Measurements from ENCODE around the gene USPL1.

USPL1 gene

DNA sequence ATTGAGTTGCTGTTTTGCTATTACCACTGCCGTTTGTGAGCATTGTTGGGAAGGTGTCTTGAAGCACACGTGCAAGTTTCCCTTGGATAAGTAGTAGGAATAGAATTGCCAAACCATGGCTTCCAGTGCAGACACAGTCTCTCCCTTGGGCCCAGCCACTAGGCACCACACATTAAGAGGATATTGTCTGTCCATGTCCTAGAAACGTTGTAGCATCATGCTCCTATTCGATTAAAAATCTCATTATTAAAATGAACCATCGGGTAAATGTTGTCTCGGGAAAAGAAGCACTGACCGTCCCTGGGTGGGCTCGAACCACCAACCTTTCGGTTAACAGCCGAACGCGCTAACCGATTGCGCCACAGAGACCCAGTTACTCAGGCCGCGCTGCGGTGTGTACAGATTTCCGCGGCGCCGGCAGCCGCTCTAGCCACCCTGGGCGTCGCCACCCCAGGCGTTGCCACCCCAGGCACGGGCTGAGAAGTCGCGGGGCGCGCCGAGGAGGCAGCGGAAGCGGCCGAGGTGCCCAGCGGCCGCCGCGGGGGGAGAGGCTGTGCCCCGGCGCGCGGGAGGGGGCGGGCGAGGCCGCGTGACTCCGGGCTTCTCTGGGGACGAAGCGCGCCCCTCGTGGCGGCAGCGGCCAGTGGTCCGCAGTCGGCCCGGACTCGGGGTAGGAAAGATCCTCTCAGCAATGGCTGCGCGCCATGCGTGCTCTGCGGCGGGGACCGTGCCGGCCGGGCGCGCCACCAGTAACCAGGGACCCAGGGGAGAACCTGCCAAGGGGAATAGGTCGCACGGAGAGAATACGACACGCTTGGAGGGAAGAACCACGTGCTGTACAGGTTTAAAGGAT is 56.2 kb downstream of the USPL1 start:
- peak overlapping the region in 6 of 7 experiments; percentile 53 to 75 (median 65) for H3K4me3 ChIP-seq (ENCODE audit: control insufficient read depth in 1 of 7, extremely low read depth in 1 of 7, insufficient read depth in 4 of 7, low read depth in 2 of 7, low read length in 6 of 7)
- no peaks in the 10 kb centered on the region for H3K27me3 ChIP-seq (replicated peaks in 2 of 5; ENCODE audit: control insufficient read depth in 4 of 5, insufficient read depth in 5 of 5, low read length in 4 of 5)
- peaks cover 0 to 10% (median 6%) of the 10 kb centered on the region in 4 experiments for H3K4me1 ChIP-seq (ENCODE audit: control extremely low read depth in 1 of 4, control insufficient read depth in 4 of 4, insufficient read depth in 4 of 4, low read length in 3 of 4)
- ChIA-PET CTCF (interaction anchor here (0.8 to 2.2 kb wide), 2 partner anchors 10 to 49 kb away, joined by 3 to 7 read pairs; no protein-coding TSS in a partner anchor), POLR2A (no interaction called here)
- no peak overlapping the region for H3K27ac ChIP-seq (ENCODE audit: insufficient read depth in 1 of 2, low read depth in 1 of 2, low read length in 2 of 2, poor library complexity in 1 of 2, severe bottlenecking in 2 of 2)
- no peaks in the 10 kb centered on the region for H3K9me3 ChIP-seq (ENCODE audit: control extremely low read depth in 1 of 5, control insufficient read depth in 4 of 5, insufficient read depth in 2 of 5, low read depth in 1 of 5, low read length in 4 of 5)
- no peaks in the 10 kb centered on the region for H3K36me3 ChIP-seq (ENCODE audit: control insufficient read depth in 4 of 4, insufficient read depth in 4 of 4, low read length in 3 of 4)
- DNase-seq = peak; percentile 91 to 96 (median 94)
- under 1% methylated on average over 64 of the region's 72 CpGs for WGBS (ENCODE audit: insufficient coverage)

DNA sequence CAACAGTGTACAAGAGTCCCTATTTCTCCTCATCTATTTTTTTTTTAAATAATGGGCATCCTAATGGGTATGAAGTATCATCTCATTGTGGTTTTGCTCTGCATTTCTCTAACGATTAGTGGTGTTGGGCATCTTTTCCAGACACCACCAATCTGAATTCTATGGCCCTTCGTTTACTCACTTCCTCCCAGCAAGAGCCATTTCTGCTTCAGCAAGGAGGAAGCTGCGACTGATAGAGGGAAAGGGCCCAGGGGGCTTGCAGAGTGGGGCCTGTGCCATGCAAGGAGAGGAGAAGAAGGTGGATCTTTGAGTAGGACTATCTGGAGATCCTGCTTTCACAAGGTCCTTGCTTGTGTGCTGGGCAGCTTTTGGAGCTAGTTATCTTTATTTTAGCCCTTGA is 58.0 kb downstream of the USPL1 start:
- H3K4me1 ChIP-seq (ENCODE audit: control extremely low read depth in 1 of 4, control insufficient read depth in 4 of 4, insufficient read depth in 4 of 4, low read length in 3 of 4) = peaks cover 0 to 10% (median 6%) of the 10 kb centered on the region in 4 experiments
- H3K27ac ChIP-seq (ENCODE audit: insufficient read depth in 1 of 2, low read depth in 1 of 2, low read length in 2 of 2, poor library complexity in 1 of 2, severe bottlenecking in 2 of 2) = no peak overlapping the region
- ChIA-PET CTCF (interaction anchor here (0.5 to 2.5 kb wide), 11 partner anchors 8 to 369 kb away, joined by 3 to 16 read pairs (median 3); partner anchors contain the start of gene USPL1), POLR2A (no interaction called here)
- no peaks in the 10 kb centered on the region for H3K27me3 ChIP-seq (replicated peaks in 2 of 5; ENCODE audit: control insufficient read depth in 4 of 5, insufficient read depth in 5 of 5, low read length in 4 of 5)
- WGBS (ENCODE audit: insufficient coverage) = 80% methylated on average over 1 of the region's 3 CpGs
- no peaks in the 10 kb centered on the region for H3K36me3 ChIP-seq (ENCODE audit: control insufficient read depth in 4 of 4, insufficient read depth in 4 of 4, low read length in 3 of 4)
- H3K4me3 ChIP-seq (ENCODE audit: control insufficient read depth in 1 of 7, extremely low read depth in 1 of 7, insufficient read depth in 4 of 7, low read depth in 2 of 7, low read length in 6 of 7) = no peak overlapping the region
- no peaks in the 10 kb centered on the region for H3K9me3 ChIP-seq (ENCODE audit: control extremely low read depth in 1 of 5, control insufficient read depth in 4 of 5, insufficient read depth in 2 of 5, low read depth in 1 of 5, low read length in 4 of 5)
- DNase-seq = no peak

DNA sequence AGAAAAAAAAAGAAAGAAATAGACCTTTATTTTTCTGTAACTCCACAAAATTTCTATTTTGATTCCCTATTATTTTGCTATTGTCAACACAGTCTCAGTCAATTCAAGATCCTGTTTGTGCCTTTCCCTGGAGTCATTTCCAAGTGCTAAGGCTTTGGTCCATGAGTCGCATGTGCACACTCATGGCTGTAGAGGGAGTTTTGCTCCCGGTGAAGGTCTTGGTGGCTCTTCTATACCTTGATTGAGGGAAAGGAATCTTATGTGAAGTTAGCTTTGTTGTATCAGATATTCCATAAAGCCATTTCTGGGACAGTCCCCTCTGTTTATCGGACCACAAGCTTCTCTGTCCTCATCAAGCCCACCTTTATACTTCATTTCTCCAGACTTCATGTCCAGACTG is 59.0 kb downstream of the USPL1 start:
- Histone ChIP-seq H3K9me3 (ENCODE audit: control extremely low read depth in 1 of 5, control insufficient read depth in 4 of 5, insufficient read depth in 2 of 5, low read depth in 1 of 5, low read length in 4 of 5) (no peaks in the 10 kb centered on the region), H3K4me3 (ENCODE audit: control insufficient read depth in 1 of 7, extremely low read depth in 1 of 7, insufficient read depth in 4 of 7, low read depth in 2 of 7, low read length in 6 of 7) (no peak overlapping the region), H3K36me3 (ENCODE audit: control insufficient read depth in 4 of 4, insufficient read depth in 4 of 4, low read length in 3 of 4) (no peaks in the 10 kb centered on the region), H3K27me3 (replicated peaks in 2 of 5; ENCODE audit: control insufficient read depth in 4 of 5, insufficient read depth in 5 of 5, low read length in 4 of 5) (no peaks in the 10 kb centered on the region), H3K4me1 (ENCODE audit: control extremely low read depth in 1 of 4, control insufficient read depth in 4 of 4, insufficient read depth in 4 of 4, low read length in 3 of 4) (peaks cover 0 to 10% (median 6%) of the 10 kb centered on the region in 4 experiments), H3K27ac (ENCODE audit: insufficient read depth in 1 of 2, low read depth in 1 of 2, low read length in 2 of 2, poor library complexity in 1 of 2, severe bottlenecking in 2 of 2) (no peak overlapping the region)
- DNase-seq = no peak
- WGBS (ENCODE audit: insufficient coverage) = 40% methylated on average over 1 of the region's 3 CpGs
- POLR2A ChIA-PET = no interaction called here
- CTCF ChIA-PET = interaction anchor here (0.7 to 2.5 kb wide), 7 partner anchors 17 to 131 kb away, joined by 3 to 16 read pairs (median 4); no protein-coding TSS in a partner anchor

DNA sequence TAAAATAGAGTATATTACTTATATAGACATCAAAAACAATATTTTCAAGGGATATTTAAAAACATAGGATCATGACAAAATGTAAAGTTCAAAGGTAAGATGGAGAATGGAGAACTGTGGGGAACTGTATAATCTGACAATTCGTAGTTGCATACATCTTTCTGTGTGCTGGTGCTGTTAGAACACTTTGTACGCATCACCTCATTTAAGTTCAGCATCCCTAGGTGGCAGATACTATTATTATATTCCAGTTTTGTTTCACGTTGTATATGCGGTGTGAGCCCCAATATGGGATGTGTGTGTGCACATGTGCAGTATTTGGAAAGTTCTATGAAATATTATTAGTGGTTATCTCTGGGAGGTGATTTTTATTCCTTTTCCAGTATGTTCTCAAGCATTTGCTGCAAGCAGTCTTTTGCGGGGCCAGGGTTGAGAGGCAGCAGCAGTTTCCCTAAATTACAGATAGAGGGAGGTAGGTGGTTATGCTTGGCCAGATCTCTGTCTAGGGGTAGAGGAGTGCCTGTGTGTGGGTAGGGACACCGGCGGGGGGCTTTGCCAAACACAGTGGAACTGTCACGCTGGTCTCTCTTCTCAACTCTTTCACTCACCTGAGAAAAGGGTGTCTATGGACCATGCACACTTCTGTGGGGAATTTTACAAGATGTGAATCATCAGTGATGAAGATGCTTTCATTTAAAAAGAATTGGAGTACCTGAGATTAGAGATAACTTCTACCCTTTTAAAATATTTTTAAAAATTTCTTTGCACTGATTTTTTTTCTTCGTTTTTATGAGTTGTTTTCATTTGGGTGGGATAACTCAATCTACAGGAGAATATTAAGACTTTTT is 62.0 kb downstream of the USPL1 start:
- Histone ChIP-seq H3K27ac (ENCODE audit: insufficient read depth in 1 of 2, low read depth in 1 of 2, low read length in 2 of 2, poor library complexity in 1 of 2, severe bottlenecking in 2 of 2) (no peak overlapping the region), H3K27me3 (replicated peaks in 2 of 5; ENCODE audit: control insufficient read depth in 4 of 5, insufficient read depth in 5 of 5, low read length in 4 of 5) (no peaks in the 10 kb centered on the region), H3K4me1 (ENCODE audit: control extremely low read depth in 1 of 4, control insufficient read depth in 4 of 4, insufficient read depth in 4 of 4, low read length in 3 of 4) (no peaks in the 10 kb centered on the region), H3K4me3 (ENCODE audit: control insufficient read depth in 1 of 7, extremely low read depth in 1 of 7, insufficient read depth in 4 of 7, low read depth in 2 of 7, low read length in 6 of 7) (no peak overlapping the region), H3K36me3 (ENCODE audit: control insufficient read depth in 4 of 4, insufficient read depth in 4 of 4, low read length in 3 of 4) (no peaks in the 10 kb centered on the region), H3K9me3 (ENCODE audit: control extremely low read depth in 1 of 5, control insufficient read depth in 4 of 5, insufficient read depth in 2 of 5, low read depth in 1 of 5, low read length in 4 of 5) (no peaks in the 10 kb centered on the region)
- peak; percentile 58 to 74 (median 73) for DNase-seq
- WGBS (ENCODE audit: insufficient coverage) = 14% methylated on average over 1 of the region's 9 CpGs
- POLR2A ChIA-PET = no interaction called here
- CTCF ChIA-PET = interaction anchor here (0.6 to 4.6 kb wide), 8 partner anchors 8 to 126 kb away, joined by 3 to 33 read pairs (median 4); no protein-coding TSS in a partner anchor

DNA sequence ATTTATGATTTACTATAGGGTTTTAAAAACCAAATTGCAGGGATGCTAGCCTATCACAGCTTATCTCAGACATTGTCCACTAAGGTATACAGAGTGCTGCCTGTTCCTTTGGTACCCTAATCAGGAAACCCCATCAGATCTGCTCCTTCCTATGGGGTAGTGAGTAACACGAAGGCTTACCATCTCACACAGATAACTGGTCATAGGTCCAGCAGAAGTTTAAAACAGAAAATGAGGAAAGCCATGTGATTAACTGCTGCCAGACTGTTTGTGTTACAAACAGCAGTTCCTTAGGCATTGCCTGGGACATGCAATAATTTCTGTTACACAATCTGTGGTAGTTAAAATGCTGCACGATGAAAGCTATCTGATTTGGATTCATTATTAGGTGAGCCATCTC is 64.1 kb downstream of the USPL1 start:
- no peak for DNase-seq
- Histone ChIP-seq H3K36me3 (ENCODE audit: control insufficient read depth in 4 of 4, insufficient read depth in 4 of 4, low read length in 3 of 4) (no peaks in the 10 kb centered on the region), H3K4me1 (ENCODE audit: control extremely low read depth in 1 of 4, control insufficient read depth in 4 of 4, insufficient read depth in 4 of 4, low read length in 3 of 4) (no peaks in the 10 kb centered on the region), H3K9me3 (ENCODE audit: control extremely low read depth in 1 of 5, control insufficient read depth in 4 of 5, insufficient read depth in 2 of 5, low read depth in 1 of 5, low read length in 4 of 5) (no peaks in the 10 kb centered on the region), H3K4me3 (ENCODE audit: control insufficient read depth in 1 of 7, extremely low read depth in 1 of 7, insufficient read depth in 4 of 7, low read depth in 2 of 7, low read length in 6 of 7) (no peak overlapping the region), H3K27me3 (replicated peaks in 2 of 5; ENCODE audit: control insufficient read depth in 4 of 5, insufficient read depth in 5 of 5, low read length in 4 of 5) (no peaks in the 10 kb centered on the region), H3K27ac (ENCODE audit: insufficient read depth in 1 of 2, low read depth in 1 of 2, low read length in 2 of 2, poor library complexity in 1 of 2, severe bottlenecking in 2 of 2) (no peak overlapping the region)
- no CpG with 5 or more reads among the region's 2 CpGs for WGBS (ENCODE audit: insufficient coverage)
- ChIA-PET POLR2A (no interaction called here), CTCF (interaction anchor here (0.8 to 4.6 kb wide), 9 partner anchors 9 to 122 kb away, joined by 3 to 33 read pairs (median 3); no protein-coding TSS in a partner anchor)

DNA sequence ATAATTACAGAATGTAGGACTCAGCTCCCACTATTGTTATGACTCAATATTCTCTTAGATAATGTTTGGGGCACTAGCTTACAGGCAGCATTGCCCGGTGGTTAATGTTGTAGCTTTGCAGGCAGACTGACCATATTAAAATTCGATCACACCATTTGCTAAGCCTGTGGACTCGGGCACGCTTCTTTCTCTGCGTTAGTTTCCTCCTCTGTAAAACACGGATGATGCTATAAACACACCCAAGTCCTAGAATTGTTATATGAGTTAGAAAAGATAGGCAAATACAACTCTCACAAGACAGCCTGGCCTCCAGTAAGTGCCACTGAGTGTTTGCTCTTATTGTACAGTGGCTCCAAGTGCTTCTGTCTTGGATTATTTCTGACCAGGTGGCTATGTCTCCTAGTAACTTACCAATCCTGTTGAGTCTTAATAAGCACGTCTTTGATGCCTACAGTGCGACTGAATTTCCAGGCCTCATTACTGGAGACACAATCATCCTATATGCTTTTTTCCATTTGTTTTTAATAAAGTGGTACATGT is 67.7 kb downstream of the USPL1 start:
- H3K36me3 ChIP-seq (ENCODE audit: control insufficient read depth in 4 of 4, insufficient read depth in 4 of 4, low read length in 3 of 4) = no peaks in the 10 kb centered on the region
- no peak overlapping the region for H3K27ac ChIP-seq (ENCODE audit: insufficient read depth in 1 of 2, low read depth in 1 of 2, low read length in 2 of 2, poor library complexity in 1 of 2, severe bottlenecking in 2 of 2)
- no peak overlapping the region for H3K4me3 ChIP-seq (ENCODE audit: control insufficient read depth in 1 of 7, extremely low read depth in 1 of 7, insufficient read depth in 4 of 7, low read depth in 2 of 7, low read length in 6 of 7)
- H3K9me3 ChIP-seq (ENCODE audit: control extremely low read depth in 1 of 5, control insufficient read depth in 4 of 5, insufficient read depth in 2 of 5, low read depth in 1 of 5, low read length in 4 of 5) = no peaks in the 10 kb centered on the region
- ChIA-PET CTCF (no interaction called here), POLR2A (no interaction called here)
- no peak for DNase-seq
- H3K4me1 ChIP-seq (ENCODE audit: control extremely low read depth in 1 of 4, control insufficient read depth in 4 of 4, insufficient read depth in 4 of 4, low read length in 3 of 4) = peaks cover 0 to 3% (median 1%) of the 10 kb centered on the region in 4 experiments
- no peaks in the 10 kb centered on the region for H3K27me3 ChIP-seq (replicated peaks in 2 of 5; ENCODE audit: control insufficient read depth in 4 of 5, insufficient read depth in 5 of 5, low read length in 4 of 5)
- WGBS (ENCODE audit: insufficient coverage) = 100% methylated on average over 1 of the region's 8 CpGs
